GM23248 (cell line): ENCODE results near the gene CALD1. TPM values are rescaled to one million over a fixed set of nuclear protein-coding genes. Genes with fewer than 3 reads are reported as not detected.

Experiments
- DNase-seq: peaks from one replicate; pipeline ENCODE4 v3.0.0-alpha.2; 2015
- H2AFZ ChIP-seq: fragments of 200-600 bp; sonication (generic); 2 replicates; pipeline ENCODE4 v1.6.1; 2016; ENCODE audit warnings: antibody characterized with exemption
- H3F3A ChIP-seq: fragments of 200-600 bp; sonication (generic); 2 replicates; pipeline ENCODE4 v1.6.1; 2016; ENCODE audit warnings: mild to moderate bottlenecking, antibody characterized with exemption, mixed run types; ENCODE audit not compliant: insufficient read depth
- H3K27ac ChIP-seq: fragments of 200-600 bp; sonication (generic); 2 replicates; pipeline ENCODE4 v1.5.1; 2016; ENCODE audit warnings: mild to moderate bottlenecking
- H3K27me3 ChIP-seq: fragments of 200-600 bp; sonication (generic); replicated peaks from 2 replicates; pipeline ENCODE4 v1.6.1; 2016; ENCODE audit warnings: mild to moderate bottlenecking; ENCODE audit not compliant: insufficient read depth
- H3K36me3 ChIP-seq: fragments of 200-600 bp; sonication (generic); 2 replicates; pipeline ENCODE4 v1.6.1; 2016; ENCODE audit warnings: low read depth, mild to moderate bottlenecking
- H3K4me1 ChIP-seq: fragments of 200-600 bp; sonication (generic); 2 replicates; pipeline ENCODE4 v1.6.1; 2016; ENCODE audit warnings: mild to moderate bottlenecking; ENCODE audit not compliant: insufficient read depth
- H3K4me2 ChIP-seq: fragments of 200-600 bp; sonication (generic); one replicate; pipeline ENCODE4 v1.6.1; 2016; ENCODE audit warnings: mild to moderate bottlenecking; ENCODE audit not compliant: unreplicated experiment
- H3K4me3 ChIP-seq: fragments of 200-600 bp; sonication (generic); 2 replicates; pipeline ENCODE4 v1.5.1; 2016; ENCODE audit warnings: mild to moderate bottlenecking
- H3K79me2 ChIP-seq: fragments of 200-600 bp; sonication (generic); 2 replicates; pipeline ENCODE4 v1.6.1; 2016; ENCODE audit warnings: mild to moderate bottlenecking; ENCODE audit not compliant: insufficient read depth
- H3K9ac ChIP-seq: fragments of 200-600 bp; sonication (generic); 2 replicates; pipeline ENCODE4 v1.6.1; 2016; ENCODE audit warnings: mild to moderate bottlenecking
- H3K9me2 ChIP-seq: fragments of 200-600 bp; sonication (generic); 2 replicates; pipeline ENCODE4 v1.6.1; 2016; ENCODE audit warnings: mixed run types, mild to moderate bottlenecking, moderate library complexity; ENCODE audit not compliant: insufficient read depth
- H3K9me3 ChIP-seq: fragments of 200-600 bp; sonication (generic); one replicate; pipeline ENCODE4 v1.6.1; 2017; ENCODE audit warnings: low read depth
- H4K20me1 ChIP-seq: fragments of 200-600 bp; sonication (generic); 2 replicates; pipeline ENCODE4 v1.6.0; 2016; ENCODE audit not compliant: insufficient read depth
- EZH2 ChIP-seq: fragments of 200-600 bp; sonication (generic); IDR thresholded peaks from 2 replicates; pipeline ENCODE4 v1.6.1; 2018; ENCODE audit warnings: antibody characterized with exemption, mild to moderate bottlenecking; ENCODE audit not compliant: insufficient read depth, poor library complexity, severe bottlenecking
- EZH2phosphoT487 ChIP-seq: fragments of 200-600 bp; sonication (generic); IDR thresholded peaks from 2 replicates; pipeline ENCODE4 v1.6.1; 2018; ENCODE audit warnings: antibody characterized with exemption, moderate library complexity, mild to moderate bottlenecking, low read depth; ENCODE audit not compliant: insufficient read depth
- WGBS, 2 experiments: methylation state at CpG; one replicate each; pipeline ENCODE4 v1.1.6; 2015 to 2017; ENCODE audit warnings: low lambda C conversion rate in 2 of 2, low coverage in 1 of 2; ENCODE audit errors: missing lambda C conversion rate in 2 of 2; 5-methylcytosine and 5-hydroxymethylcytosine counted together
- in situ Hi-C: fragments of 300-500 bp; cut with MboI; formaldehyde crosslinking; loops from 2 replicates; pipeline ENCODE4 v1.15.0; 2020
- polyA plus RNA-seq: library from polyadenylated mRNA; unstranded; fragments of >200 nt; fragmentation: Nextera tagmentation; extraction: Ambion mirVana; gene quantifications from 2 replicates; pipeline ENCODE4 v1.2.1, GENCODE V29; 2016
- total RNA-seq: library from RNA; depleted of rRNA; stranded (reverse); fragments of >200 nt; shearing (Covaris generic); gene quantifications from 2 replicates; pipeline ENCODE4 v1.2.3, GENCODE V29; 2014

CALD1 gene
- total and polyA plus RNA-seq, 2 experiments from 2014 or later, result 698 to 1,687 TPM

- H3K9me3 ChIP-seq, result no peaks in the 10 kb centered on the region
- DNase-seq, result no peak
- H3K27ac ChIP-seq, result no peak overlapping the region
- peak overlapping the region; percentile 28 for H3K4me3 ChIP-seq
- peaks cover 100% of the 10 kb centered on the region for H3K79me2 ChIP-seq
- H2AFZ ChIP-seq, result no peak overlapping the region
- in situ Hi-C loops, result no loop called here
- peaks cover 86% of the 10 kb centered on the region for H3F3A ChIP-seq
- H3K4me1 ChIP-seq, result peaks cover 88% of the 10 kb centered on the region
- H3K4me2 ChIP-seq, result peak overlapping the region; percentile 67
- no peak for TF ChIP-seq EZH2phosphoT487
- TF ChIP-seq EZH2, result no peak
- H3K9ac ChIP-seq, result no peak overlapping the region
- peaks cover 56% of the 10 kb centered on the region for H3K36me3 ChIP-seq
- H4K20me1 ChIP-seq, result peaks cover 23% of the 10 kb centered on the region
- no peaks in the 10 kb centered on the region for H3K9me2 ChIP-seq
- no peaks in the 10 kb centered on the region for H3K27me3 ChIP-seq
These were observed 6.4 kb downstream of the CALD1 start for GRCh38 chr7:134785842-134786241.

GRCh38 chr7:134787064-134787463 lies 7.6 kb downstream of the CALD1 start:
- H3K4me1 ChIP-seq, result peaks cover 89% of the 10 kb centered on the region

GRCh38 chr7:134787720-134788119 lies 8.3 kb downstream of the CALD1 start:
- H3K27ac ChIP-seq, result peak overlapping the region; percentile 50
- H3K27me3 ChIP-seq, result no peaks in the 10 kb centered on the region
- no peak for TF ChIP-seq EZH2phosphoT487
- TF ChIP-seq EZH2, result no peak
- peaks cover 87% of the 10 kb centered on the region for H3F3A ChIP-seq
- no peak overlapping the region for H3K4me3 ChIP-seq
- peaks cover 100% of the 10 kb centered on the region for H3K79me2 ChIP-seq
- no peak overlapping the region for H2AFZ ChIP-seq
- DNase-seq, result no peak
- peaks cover 17% of the 10 kb centered on the region; the same call in 1 of the 2 replicates for H4K20me1 ChIP-seq
- H3K4me1 ChIP-seq, result peaks cover 83% of the 10 kb centered on the region
- H3K9me3 ChIP-seq, result no peaks in the 10 kb centered on the region
- WGBS, 2 experiments, result 87 to 88% methylated on average over 3 of the region's 3 CpGs
- in situ Hi-C loops, result no loop called here
- peak overlapping the region; percentile 67 for H3K4me2 ChIP-seq
- peaks cover 65% of the 10 kb centered on the region for H3K36me3 ChIP-seq
- H3K9me2 ChIP-seq, result no peaks in the 10 kb centered on the region
- H3K9ac ChIP-seq, result no peak overlapping the region

More at GRCh38 chr7:134787064-134787463, 7.6 kb downstream of the CALD1 start:
- Histone ChIP-seq H4K20me1 (peaks cover 15% of the 10 kb centered on the region; the same call in 1 of the 2 replicates), H3K79me2 (peaks cover 100% of the 10 kb centered on the region), H3K27me3 (no peaks in the 10 kb centered on the region), H3K4me2 (peak overlapping the region; percentile 67), H3K27ac (peak overlapping the region; percentile 50), H3K9ac (peak overlapping the region; percentile 9; the same call in 1 of the 2 replicates), H3K4me3 (peak overlapping the region; percentile 28), H3K9me3 (no peaks in the 10 kb centered on the region), H3F3A (peaks cover 86% of the 10 kb centered on the region), H3K9me2 (no peaks in the 10 kb centered on the region), H2AFZ (no peak overlapping the region), H3K36me3 (peaks cover 62% of the 10 kb centered on the region)
- WGBS, 2 experiments, result 56 to 58% methylated on average over 2 of the region's 2 CpGs
- peak; percentile 38 for DNase-seq
- in situ Hi-C loops, result no loop called here
- TF ChIP-seq EZH2 (no peak), EZH2phosphoT487 (no peak)

GRCh38 chr7:134788191-134788590 lies 8.8 kb downstream of the CALD1 start:
- in situ Hi-C loops, result no loop called here
- no peaks in the 10 kb centered on the region for H3K9me2 ChIP-seq
- WGBS, 2 experiments, result 98 to 100% methylated on average over 2 of the region's 2 CpGs
- H3K27ac ChIP-seq, result no peak overlapping the region
- no peak for TF ChIP-seq EZH2
- no peak for TF ChIP-seq EZH2phosphoT487
- peaks cover 82% of the 10 kb centered on the region for H3K4me1 ChIP-seq
- peaks cover 65% of the 10 kb centered on the region for H3K36me3 ChIP-seq
- no peak overlapping the region for H2AFZ ChIP-seq
- H4K20me1 ChIP-seq, result peaks cover 19% of the 10 kb centered on the region
- no peak for DNase-seq
- H3K79me2 ChIP-seq, result peaks cover 100% of the 10 kb centered on the region
- H3K9me3 ChIP-seq, result no peaks in the 10 kb centered on the region
- H3K9ac ChIP-seq, result no peak overlapping the region
- peaks cover 87% of the 10 kb centered on the region for H3F3A ChIP-seq
- H3K27me3 ChIP-seq, result no peaks in the 10 kb centered on the region
- H3K4me3 ChIP-seq, result no peak overlapping the region
- H3K4me2 ChIP-seq, result peak overlapping the region; percentile 67
